HL-60/S4 treated with phorbol 12-myristate 13-acetate at 8.2 ng/mL for 4 days and 3 days (cell line): ENCODE results near the gene SPACA9.

ENCODE experiments used
- in situ Hi-C: fragments of 300-500 bp; cut with MboI; formaldehyde crosslinking; loops from 2 replicates; pipeline ENCODE4 v1.15.0; 2022; ENCODE audit warnings: low sequenced_read_pairs

Gene SPACA9

DNA sequence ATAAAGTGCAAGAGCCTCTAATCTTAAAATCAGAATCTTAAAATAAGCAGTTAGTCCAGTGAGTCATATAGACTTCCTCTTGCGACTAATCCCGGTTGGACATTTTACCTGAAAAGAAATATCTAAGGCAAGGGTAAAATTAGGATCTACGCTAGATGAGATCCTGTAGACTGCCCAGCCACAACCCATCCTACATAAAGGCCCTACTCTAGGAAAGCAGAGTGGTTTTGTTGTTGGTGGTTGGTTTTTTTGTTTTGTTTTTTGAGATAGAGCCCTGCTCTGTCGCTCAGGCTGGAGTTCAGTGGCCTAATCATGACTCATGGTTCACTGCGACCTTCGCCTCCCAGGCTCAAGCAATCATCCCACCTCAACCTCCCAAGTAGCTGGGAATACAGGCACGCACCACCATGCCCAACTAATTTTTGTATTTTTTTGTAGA, 58.8 kb downstream of the SPACA9 start:
- in situ Hi-C loops = no loop called here

DNA sequence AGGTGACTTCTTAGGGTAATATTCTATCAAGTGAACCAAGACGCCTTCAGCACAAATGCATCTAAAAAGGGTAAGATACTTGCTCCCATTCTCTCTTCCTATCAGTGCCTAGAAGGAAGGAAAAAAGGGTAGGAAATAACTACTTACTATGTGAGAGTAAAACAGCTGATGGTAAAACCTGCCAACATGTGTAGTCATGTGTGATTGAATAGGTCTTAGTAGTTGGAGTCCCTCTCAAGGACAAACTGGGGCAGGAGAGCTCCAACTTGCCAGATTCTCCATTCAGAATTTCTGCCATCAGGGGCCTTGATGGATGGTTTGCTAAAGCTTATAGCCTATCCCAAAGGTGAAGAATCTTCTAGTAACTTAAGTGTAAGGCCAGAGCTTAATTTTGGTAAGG, 60.5 kb downstream of the SPACA9 start:
- in situ Hi-C loops = no loop called here
